Globus pallidus (tissue), 1 donor: ENCODE measurements around the gene RPIA.
"Not testable (repeated sequence)": the region's sequence is repeated elsewhere in the genome, so short reads cannot be mapped to it uniquely, and the experiment has no call there.

Source experiments
- DNase-seq: peaks from one replicate; pipeline ENCODE4 v3.0.0-alpha.2; 2015; ENCODE audit warnings: low spot score

RPIA gene

GRCh38 chr2:88735853-88736252, 44.4 kb downstream of the RPIA start:
- DNase-seq: no peak

GRCh38 chr2:88736437-88736836, 45.0 kb downstream of the RPIA start:
- no peak for DNase-seq

- DNase-seq: no peak
These were observed 45.9 kb downstream of the RPIA start for GRCh38 chr2:88737385-88737784.

GRCh38 chr2:88738271-88738670, 46.8 kb downstream of the RPIA start:
- DNase-seq: no peak

GRCh38 chr2:88739985-88740600, 48.6 kb downstream of the RPIA start:
- DNase-seq: peak; percentile 45

GRCh38 chr2:88746929-88747490, 55.5 kb downstream of the RPIA start:
- DNase-seq: no peak

GRCh38 chr2:88747990-88748389, 56.5 kb downstream of the RPIA start:
- no peak for DNase-seq

GRCh38 chr2:88751768-88752167, 60.3 kb downstream of the RPIA start:
- DNase-seq: no peak

- DNase-seq: no peak
These were observed 62.5 kb downstream of the RPIA start for GRCh38 chr2:88753833-88754584.

- no peak for DNase-seq
These were observed 63.3 kb downstream of the RPIA start for GRCh38 chr2:88754585-88755320.

- no peak for DNase-seq
These were observed 64.4 kb downstream of the RPIA start for GRCh38 chr2:88755836-88756235.

- no peak for DNase-seq
These were observed 65.6 kb downstream of the RPIA start for GRCh38 chr2:88757025-88757424.

GRCh38 chr2:88758702-88759101, 67.2 kb downstream of the RPIA start:
- DNase-seq: not testable (repeated sequence)

GRCh38 chr2:88760819-88761598, 69.5 kb downstream of the RPIA start:
- DNase-seq: no peak

- DNase-seq: no peak
These were observed 72.8 kb downstream of the RPIA start for GRCh38 chr2:88764141-88764849.

- no peak for DNase-seq
These were observed 73.3 kb downstream of the RPIA start for GRCh38 chr2:88764850-88765153.

GRCh38 chr2:88765154-88765888, 73.8 kb downstream of the RPIA start:
- no peak for DNase-seq

- not testable (repeated sequence) for DNase-seq
These were observed 74.5 kb downstream of the RPIA start for GRCh38 chr2:88765889-88766481.

GRCh38 chr2:88770016-88770415, 78.5 kb downstream of the RPIA start:
- DNase-seq: no peak
